Stimulated activated CD4-positive, alpha-beta T cell treated with anti-CD3 and anti-CD28 coated beads, TNF-alpha, amount 100 ng/mL, for 1 hour (primary cell): ENCODE measurements around the gene MSH2.
A peak's percentile ranks its signal among the peaks of the same experiment; 100 is the strongest.
"Not testable (repeated sequence)": the region's sequence is repeated elsewhere in the genome, so short reads cannot be mapped to it uniquely, and the experiment has no call there.

Experiments
- DNase-seq, 3 donors: peaks; one replicate each; pipeline ENCODE4 v3.0.0-alpha.2; 2020; ENCODE audit warnings: low read depth in 3 of 3, low spot score in 1 of 3

The MSH2 gene

DNA sequence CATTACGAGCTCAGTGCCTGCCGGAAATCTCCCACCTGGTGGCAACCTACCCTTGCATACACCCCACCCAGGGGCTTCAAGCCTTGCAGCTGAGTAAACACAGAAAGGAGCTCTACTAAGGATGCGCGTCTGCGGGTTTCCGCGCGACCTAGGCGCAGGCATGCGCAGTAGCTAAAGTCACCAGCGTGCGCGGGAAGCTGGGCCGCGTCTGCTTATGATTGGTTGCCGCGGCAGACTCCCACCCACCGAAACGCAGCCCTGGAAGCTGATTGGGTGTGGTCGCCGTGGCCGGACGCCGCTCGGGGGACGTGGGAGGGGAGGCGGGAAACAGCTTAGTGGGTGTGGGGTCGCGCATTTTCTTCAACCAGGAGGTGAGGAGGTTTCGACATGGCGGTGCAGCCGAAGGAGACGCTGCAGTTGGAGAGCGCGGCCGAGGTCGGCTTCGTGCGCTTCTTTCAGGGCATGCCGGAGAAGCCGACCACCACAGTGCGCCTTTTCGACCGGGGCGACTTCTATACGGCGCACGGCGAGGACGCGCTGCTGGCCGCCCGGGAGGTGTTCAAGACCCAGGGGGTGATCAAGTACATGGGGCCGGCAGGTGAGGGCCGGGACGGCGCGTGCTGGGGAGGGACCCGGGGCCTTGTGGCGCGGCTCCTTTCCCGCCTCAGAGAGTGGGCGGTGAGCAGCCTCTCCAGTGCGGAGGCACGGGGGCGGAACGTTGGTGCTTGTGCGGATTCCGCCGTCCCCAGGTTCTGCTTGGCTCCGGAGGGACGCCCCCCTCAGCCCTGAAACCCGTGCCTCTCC, at the start of gene MSH2:
MSH2 (plus strand) TSS at position 352 of the 804 bp plus-strand sequence; CDS start at position 388, 36 bp downstream.
- peak; percentile 69 to 88 (median 78) for DNase-seq

DNA sequence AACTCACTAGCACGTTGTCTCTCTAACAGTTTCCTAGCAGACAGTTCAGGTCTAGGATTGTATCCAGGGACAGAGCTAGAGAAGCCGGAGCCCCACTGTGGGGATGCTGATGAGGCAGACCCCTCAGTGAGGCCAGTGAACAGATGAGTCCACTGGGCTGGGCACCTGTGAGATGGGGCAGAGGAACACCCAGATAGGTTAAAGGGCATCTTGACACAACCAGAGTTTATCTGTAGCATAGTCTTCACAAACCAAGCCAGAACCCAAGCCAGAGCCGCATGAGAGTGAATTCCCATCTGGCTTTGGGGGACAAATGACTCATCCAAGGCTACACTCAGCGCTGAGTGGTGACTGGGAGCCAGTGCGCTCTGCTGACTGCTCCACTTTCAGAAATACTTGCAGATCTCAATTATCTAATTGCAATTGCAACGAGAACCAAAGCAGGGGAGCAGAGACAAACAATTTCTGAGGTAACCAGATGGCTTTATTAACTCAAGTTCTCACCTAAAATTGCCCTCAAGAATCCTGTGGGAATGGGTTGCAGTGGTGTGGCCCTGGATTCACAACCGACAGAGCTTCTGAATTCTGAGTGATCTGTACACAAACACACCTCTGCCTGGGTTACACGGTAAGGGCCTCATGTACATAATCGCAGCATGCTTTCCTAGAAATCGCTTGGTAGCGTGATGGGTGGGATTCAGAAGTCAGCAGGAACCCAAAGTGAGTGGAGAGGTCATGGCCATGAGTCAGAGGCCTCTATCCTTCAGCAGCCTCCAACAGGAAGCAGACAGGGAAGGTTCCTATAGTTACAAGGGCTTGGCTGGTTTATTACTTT, 48.7 kb upstream of the MSH2 start:
- DNase-seq = no peak

DNA sequence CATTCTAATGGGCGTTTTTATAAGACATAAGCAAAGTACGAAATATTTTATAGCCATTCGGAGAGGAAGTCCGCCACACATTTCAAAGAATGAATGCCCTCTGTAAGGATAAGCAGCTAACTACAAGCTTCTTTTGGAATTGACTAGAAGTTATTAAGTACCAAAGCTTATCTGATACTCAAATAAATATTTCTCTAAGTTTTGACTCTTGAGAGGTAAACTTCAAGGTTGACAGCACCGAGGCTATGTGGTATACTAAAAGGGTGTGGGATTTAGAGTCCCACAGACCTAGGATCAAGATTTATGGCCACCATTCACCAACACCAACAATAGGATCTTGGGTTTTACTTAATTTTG, 48.1 kb upstream of the MSH2 start:
- DNase-seq = no peak

DNA sequence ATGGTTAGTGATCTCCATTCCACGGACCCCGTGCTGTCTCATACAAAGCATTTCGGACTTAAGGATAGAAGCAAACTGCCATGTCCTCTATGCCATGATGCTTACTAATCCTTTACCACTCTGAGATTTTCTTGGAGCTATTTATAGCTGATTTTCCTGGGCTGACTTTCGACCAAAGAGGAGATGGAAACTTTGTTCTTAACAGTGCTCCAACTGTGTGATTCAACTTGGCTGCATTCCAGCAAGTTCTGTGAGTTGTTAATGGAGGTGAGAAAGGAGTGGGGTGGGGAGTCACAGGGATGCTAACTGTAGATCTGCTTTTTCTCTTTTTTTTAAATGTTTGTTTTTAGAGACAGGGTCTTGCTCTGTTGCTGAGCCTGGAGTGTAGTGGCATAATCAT, 45.5 kb upstream of the MSH2 start:
- DNase-seq = no peak

DNA sequence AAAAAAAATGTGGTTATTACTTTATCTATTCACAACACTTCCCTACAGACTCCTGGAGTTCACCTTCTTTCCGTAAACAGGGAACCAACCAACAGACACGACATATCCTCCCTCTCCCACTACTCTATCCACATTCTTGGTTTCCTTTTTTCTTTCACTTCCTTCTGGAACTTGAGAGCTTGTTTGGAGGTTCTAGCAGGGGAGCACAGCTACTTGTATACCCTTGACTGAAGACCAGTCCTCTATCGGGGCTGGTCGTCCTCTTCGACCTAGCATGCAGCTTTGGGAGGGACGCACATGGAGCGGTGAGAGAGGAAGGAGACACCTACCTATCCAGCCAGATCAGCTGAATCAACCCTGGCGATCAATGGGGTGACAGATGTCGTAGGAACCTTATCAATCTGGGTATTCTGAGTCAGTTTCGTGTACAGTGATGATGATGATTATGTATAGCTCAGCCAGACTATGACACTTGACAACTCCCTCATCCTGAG, 43.5 kb upstream of the MSH2 start:
- DNase-seq = no peak

DNA sequence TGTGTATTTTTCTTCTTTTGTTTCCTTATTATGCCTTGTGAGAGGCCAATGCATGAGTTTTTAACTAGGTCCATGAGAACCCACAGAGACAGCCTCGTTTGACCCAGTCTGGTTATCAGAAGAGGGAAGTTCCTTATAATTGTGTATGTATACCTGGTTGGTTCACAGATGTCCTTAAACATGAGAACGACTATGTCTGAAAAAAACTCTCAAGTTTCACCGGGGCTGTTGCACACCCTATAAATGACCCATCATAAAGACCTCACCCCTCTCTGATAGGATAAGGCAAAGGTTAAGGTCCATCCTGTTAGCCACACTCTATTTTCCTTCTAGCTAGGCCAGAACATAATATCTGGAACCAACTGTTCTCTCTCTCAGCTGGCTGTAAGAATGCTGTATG, 42.7 kb upstream of the MSH2 start:
- DNase-seq = no peak

DNA sequence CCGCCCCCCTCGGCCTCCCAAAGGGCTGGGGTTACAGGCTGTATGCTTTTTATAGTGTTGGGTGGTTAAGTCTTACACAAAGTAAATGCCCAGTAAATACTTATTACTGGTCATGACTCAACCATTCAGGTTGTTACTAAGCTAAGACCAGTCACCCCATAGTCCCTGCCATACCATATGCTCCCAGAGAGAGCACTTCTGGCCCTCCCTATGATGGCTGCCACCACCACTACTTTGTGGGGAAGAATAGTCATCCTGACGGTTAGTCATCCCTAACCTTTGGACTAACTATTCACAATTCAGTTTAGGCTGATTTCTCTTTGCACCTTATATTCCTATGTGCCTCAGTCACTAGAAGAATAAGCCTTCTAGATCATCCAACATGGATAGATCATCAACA, 42.0 kb upstream of the MSH2 start:
- no peak for DNase-seq

DNA sequence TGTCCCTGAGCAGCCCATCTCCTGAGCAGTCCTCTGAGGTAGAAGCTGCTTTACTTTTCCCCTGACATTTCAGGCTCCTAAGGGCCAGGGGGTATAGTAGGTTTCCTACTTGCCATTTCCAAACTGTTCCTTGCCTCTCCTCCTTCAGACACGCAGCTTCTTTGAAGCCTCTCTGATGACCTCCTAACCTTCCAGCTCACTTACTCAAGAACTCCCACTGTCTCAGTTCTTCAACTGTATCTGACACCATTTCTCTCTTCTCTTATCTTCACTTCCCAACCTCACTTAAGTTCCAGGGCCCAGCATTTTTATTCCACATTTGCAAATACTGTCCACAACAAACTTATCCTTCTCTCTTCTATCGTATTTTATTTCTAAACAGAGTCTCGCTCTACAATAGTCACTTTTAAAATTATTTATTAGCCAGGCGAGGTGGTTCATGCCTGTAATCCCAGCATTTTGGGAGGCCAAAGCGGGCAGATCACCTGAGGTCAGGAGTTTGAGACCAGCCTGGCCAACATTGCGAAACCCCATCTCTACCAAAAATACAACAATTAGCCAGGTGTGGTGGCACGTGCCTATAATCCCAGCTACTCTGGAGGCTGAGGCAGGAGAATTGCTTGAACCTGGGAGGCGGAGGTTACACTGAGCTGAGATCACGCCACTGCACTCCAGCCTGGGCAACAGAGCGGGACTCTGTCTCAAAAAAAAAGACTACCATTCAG, 41.3 kb upstream of the MSH2 start:
- not testable (repeated sequence) for DNase-seq

DNA sequence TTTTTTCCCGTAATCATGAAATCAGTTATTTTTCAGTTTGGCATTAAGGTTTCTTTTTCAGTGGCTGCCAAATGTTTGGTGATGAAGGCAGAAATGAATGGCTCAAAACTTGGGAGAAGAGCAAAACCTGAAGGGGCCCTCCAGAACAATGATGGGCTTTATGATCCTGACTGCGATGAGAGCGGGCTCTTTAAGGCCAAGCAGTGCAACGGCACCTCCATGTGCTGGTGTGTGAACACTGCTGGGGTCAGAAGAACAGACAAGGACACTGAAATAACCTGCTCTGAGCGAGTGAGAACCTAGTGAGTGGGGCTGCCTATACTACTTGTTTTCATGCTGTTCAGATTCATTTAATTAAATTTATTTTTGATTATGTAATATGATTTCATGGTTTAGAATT, 29.2 kb upstream of the MSH2 start:
- no peak for DNase-seq

DNA sequence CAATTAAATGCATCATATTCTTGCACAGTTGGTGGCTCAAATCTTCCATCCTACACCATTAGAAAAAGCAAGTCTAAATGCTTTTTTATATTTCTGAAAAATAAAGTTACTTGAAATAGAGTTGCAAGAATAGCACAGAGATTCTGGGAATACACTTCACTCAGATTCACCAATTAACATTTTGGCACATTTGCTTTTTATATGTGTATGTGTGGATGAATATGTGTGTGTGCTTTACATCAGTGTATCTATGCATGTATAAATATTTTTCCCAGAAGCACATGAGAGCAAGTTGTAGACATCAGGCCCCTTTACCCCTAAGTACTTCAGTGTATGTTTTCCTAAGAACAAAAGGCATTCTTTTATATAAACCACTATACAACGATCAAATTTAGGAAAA, 27.6 kb upstream of the MSH2 start:
- DNase-seq = no peak

DNA sequence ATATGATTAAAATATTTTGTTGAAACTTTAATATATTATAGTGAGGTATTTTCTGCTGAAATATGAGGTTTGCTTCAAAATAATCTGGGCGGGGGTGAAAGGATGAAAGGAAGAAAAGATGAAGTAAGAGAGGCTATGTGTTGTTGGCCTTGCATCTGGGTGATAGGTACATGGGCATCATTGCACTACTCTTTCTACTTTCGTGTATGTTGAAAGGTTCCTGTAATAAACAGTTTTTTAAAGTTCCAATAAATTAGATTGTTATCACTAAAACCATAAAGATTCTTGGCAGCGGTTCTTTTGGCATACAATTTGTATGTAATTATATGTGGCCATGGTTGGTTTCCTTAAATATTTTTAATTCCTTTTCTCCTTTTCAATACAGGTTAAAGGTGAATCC, 23.6 kb upstream of the MSH2 start:
- DNase-seq = no peak

DNA sequence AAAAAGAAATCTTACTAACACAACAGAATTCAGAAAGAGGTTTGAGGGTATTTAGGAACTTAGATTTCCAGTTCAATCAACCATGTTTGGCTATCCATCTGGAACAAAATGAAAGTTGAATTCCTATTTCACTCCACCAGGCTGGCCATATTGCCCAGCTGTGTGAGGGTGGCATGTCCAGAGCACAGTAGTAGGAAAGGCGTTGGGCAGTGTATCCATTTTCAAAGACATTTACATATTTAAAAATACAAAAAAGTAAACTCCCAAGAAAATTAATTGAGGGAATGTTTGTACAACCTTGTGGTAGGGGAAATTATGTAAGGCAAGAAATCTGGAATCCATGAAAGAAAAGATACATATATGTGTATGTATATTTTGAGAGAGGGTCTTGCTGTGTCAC, 21.5 kb upstream of the MSH2 start:
- DNase-seq = no peak

DNA sequence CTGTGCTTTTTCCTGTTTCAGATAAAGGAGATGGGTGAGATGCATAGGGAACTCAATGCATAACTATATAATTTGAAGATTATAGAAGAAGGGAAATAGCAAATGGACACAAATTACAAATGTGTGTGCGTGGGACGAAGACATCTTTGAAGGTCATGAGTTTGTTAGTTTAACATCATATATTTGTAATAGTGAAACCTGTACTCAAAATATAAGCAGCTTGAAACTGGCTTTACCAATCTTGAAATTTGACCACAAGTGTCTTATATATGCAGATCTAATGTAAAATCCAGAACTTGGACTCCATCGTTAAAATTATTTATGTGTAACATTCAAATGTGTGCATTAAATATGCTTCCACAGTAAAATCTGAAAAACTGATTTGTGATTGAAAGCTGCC, 16.4 kb upstream of the MSH2 start:
- DNase-seq = no peak

DNA sequence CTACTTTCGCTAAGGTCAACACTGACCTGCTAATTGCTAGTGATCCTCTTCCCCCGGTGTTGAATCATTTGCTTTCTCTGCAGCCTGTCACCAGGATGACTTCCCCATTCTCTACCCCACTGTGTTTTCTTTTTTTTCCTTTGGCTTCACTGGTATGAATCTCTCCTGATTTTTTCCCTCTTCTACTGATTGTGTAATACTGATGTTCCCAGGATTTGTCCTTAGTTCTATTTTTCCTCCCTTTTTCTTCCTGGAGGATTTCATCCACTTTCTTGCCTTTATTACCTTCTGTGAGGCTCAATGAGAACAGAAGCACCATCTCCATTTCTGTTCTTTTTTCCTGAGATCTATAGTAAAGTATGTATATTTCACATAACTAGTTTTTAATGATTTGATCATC, 14.1 kb upstream of the MSH2 start:
- no peak for DNase-seq

DNA sequence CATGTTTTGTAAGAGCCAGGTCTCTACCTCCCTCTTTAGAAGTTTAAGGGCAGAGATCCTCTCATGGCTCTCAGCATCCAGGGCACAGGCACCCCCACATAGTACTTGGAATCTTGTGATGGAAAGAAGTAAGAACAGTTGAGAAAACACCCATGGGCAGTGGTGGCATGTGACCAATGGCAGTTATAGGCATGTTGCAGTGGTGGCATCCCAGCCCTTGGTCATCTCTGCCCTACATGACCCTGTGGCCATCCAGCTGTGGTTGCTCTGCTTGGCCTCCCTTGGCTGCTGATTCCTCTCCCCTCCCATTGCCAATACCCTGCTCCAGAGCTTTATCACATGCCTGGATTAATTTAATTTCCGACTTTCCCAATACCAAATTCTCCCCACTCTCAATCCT, 13.3 kb upstream of the MSH2 start:
- no peak for DNase-seq

DNA sequence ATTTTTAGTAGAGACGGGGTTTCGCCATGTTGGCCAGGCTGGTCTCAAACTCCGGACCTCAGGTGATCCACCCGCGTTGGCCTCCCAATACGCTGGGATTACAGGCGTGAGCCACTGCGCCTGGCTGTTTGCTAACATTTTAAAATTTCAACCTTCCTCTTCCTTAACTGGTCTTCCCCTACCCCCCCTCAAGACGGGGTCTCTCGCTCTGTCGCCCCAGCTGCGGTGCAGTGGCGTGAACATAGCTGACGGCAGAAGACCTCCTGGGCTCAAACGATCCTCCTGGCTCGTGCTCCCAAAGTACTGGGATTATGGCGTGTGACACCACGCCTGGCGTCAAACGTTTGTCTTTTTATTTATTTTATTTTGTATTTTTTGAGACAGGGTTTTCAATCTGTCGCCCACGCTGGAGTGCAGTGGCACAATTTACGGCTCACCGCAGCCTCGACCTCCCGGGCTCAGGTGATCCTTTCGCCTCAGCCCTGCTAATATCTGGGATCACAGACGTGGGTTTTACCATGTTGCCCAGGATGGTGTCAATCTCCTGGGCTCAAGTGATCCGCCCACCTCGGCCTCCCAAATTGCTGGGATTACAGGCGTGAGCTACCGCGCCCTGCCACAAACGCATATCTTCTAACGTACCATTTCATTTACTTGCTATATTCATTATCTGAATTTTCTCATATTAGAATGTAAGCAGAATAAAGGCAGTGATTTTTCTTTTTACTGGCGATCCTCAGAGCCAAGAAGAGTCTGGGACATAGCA, 984 bp upstream of the MSH2 start:
- DNase-seq = no peak

DNA sequence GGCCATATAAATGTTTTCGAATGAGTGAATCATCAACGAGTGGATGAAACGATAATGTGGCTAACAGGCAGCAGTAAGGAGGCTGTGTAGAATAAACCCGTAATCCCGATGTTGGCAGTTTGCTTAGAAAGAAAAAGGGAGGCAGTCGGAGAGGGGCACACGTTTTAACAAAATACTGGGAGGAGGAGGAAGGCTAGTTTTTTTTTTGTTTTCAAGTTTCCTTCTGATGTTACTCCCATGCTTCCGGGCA, 476 bp upstream of the MSH2 start:
- DNase-seq = no peak

DNA sequence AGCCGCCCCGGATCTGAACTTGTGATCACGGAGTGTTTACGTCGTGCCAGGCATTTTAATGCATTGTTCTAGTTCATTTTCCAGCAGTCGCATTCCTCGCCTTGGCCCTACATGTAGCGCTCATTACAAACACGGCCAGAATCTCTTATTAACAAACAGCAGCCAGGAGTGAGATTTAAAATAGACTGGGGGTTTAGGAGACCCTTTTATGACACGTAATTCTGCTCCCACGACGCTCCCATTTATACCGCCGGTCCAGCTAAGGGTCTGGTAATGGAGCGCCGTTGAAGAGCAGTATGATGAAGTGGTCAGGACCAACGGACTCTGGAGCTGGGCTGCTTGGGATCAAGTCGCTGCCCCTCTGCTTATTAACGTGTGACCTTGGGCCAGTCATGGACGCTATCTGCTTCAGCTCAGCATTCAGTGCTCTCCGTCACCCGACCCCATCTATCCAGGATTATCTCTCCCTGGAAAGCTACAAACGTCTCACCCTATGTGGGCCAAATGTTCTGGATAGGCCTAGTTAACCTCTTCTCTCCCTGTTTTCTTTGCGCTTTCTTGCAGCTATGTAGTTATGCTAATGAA, 745 bp downstream of the MSH2 start:
- no peak for DNase-seq

DNA sequence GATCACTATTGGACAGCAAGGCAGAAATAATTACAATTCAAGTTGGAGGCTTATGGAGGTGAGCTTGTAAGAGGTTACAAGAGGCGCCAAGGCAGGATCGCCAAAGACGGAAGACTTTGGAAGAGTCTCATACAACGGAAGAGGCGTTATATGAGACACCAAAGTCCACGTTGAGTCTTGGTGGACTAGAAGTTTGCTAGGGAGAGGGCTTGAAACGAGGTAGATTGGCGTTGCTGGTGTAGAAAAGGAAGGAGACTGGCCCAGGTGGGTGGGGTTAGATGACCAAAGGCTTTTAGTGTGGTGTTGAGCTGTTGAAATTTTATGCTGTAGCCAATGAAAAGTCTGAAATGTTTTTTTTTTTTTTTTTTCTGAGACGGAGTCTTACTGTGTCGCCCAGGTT, 1.4 kb downstream of the MSH2 start:
- DNase-seq = no peak

DNA sequence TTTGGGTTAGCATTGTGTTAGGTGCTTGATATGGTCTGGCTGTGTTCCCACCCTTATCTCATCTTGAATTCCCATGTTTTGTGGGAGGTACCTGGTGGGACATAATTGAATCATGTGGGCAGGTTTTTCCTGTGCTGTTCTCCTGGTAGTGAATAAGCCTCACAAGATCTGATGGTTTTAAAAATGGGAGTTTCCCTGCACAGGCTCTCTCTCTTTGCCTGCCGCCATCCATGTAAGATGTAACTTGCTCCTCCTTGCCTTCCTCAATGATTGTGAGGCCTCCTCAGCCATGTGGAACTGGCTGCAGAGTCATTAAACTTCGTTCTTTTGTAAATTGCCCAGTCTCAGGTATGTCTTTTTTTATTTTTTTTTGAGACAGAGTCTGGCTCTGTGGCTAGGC, 2.8 kb downstream of the MSH2 start:
- DNase-seq = no peak
